ENCODE measurements around the gene RAB40C.
A peak's percentile ranks its signal among the peaks of the same experiment; 100 is the strongest.

The RAB40C gene

GRCh38 chr16:606656-607307, 16.9 kb downstream of the RAB40C start:
- Histone ChIP-seq H3K4ac (ENCODE audit: low read depth, low read length) (no peak overlapping the region), H3K4me1 (ENCODE audit: control insufficient read depth in 1 of 2, insufficient read depth in 2 of 2, low read length in 2 of 2) (no peaks in the 10 kb centered on the region), H3K27ac (ENCODE audit: low read depth, low read length) (no peak overlapping the region), H3K27me3 (ENCODE audit: insufficient read depth, low read length) (no peaks in the 10 kb centered on the region), H3K79me1 (ENCODE audit: low read length) (no peaks in the 10 kb centered on the region), H2BK5ac (ENCODE audit: low read depth, low read length, poor library complexity) (no peak overlapping the region), H2AFZ (ENCODE audit: insufficient read depth, low read length, poor library complexity) (no peak overlapping the region), H3K36me3 (ENCODE audit: control insufficient read depth in 1 of 2, insufficient read depth in 2 of 2, low read length in 2 of 2) (no peaks in the 10 kb centered on the region), H3K18ac (ENCODE audit: low read length) (no peak overlapping the region), H3K9ac (ENCODE audit: low read length) (no peak overlapping the region), H2AK5ac (ENCODE audit: low read length) (no peak overlapping the region), H3K4me3 (ENCODE audit: low read depth, low read length) (no peak overlapping the region), H3K4me2 (ENCODE audit: low read length) (no peak overlapping the region), H3K14ac (ENCODE audit: low read length) (no peak overlapping the region), H3K23ac (ENCODE audit: low read length) (no peak overlapping the region), H2BK12ac (ENCODE audit: low read length) (no peak overlapping the region), H3K9me3 (ENCODE audit: insufficient read depth, low read depth, low read length) (peaks cover 6% of the 10 kb centered on the region), H3K79me2 (ENCODE audit: control insufficient read depth, insufficient read depth, low read length, poor library complexity) (no peaks in the 10 kb centered on the region), H4K8ac (ENCODE audit: low read depth, low read length) (no peak overlapping the region), H2BK120ac (ENCODE audit: insufficient read depth, low read length, poor library complexity) (no peak overlapping the region), H4K91ac (ENCODE audit: low read depth, low read length) (no peak overlapping the region), H4K12ac (ENCODE audit: low read depth, low read length) (no peak overlapping the region)
- no peak for DNase-seq
- no CpG with 5 or more reads among the region's 22 CpGs for WGBS (ENCODE audit: extremely low coverage, insufficient coverage, insufficient read length)

- Histone ChIP-seq H2AFZ (ENCODE audit: insufficient read depth, low read length, poor library complexity) (no peak overlapping the region), H3K79me2 (ENCODE audit: control insufficient read depth, insufficient read depth, low read length, poor library complexity) (no peaks in the 10 kb centered on the region), H3K79me1 (ENCODE audit: low read length) (no peaks in the 10 kb centered on the region), H3K27me3 (ENCODE audit: insufficient read depth, low read length) (no peaks in the 10 kb centered on the region), H4K91ac (ENCODE audit: low read depth, low read length) (no peak overlapping the region), H4K8ac (ENCODE audit: low read depth, low read length) (no peak overlapping the region), H3K4me2 (ENCODE audit: low read length) (no peak overlapping the region), H3K27ac (ENCODE audit: low read depth, low read length) (no peak overlapping the region), H3K18ac (ENCODE audit: low read length) (peak overlapping the region; percentile 48), H3K9me3 (ENCODE audit: insufficient read depth, low read depth, low read length) (peaks cover 6% of the 10 kb centered on the region), H3K4ac (ENCODE audit: low read depth, low read length) (no peak overlapping the region), H3K4me1 (ENCODE audit: control insufficient read depth in 1 of 2, insufficient read depth in 2 of 2, low read length in 2 of 2) (no peaks in the 10 kb centered on the region), H3K23ac (ENCODE audit: low read length) (no peak overlapping the region), H2BK120ac (ENCODE audit: insufficient read depth, low read length, poor library complexity) (no peak overlapping the region), H3K14ac (ENCODE audit: low read length) (no peak overlapping the region), H2BK5ac (ENCODE audit: low read depth, low read length, poor library complexity) (no peak overlapping the region), H4K12ac (ENCODE audit: low read depth, low read length) (no peak overlapping the region), H3K4me3 (ENCODE audit: low read depth, low read length) (no peak overlapping the region), H3K9ac (ENCODE audit: low read length) (no peak overlapping the region), H2BK12ac (ENCODE audit: low read length) (no peak overlapping the region), H3K36me3 (ENCODE audit: control insufficient read depth in 1 of 2, insufficient read depth in 2 of 2, low read length in 2 of 2) (no peaks in the 10 kb centered on the region), H2AK5ac (ENCODE audit: low read length) (no peak overlapping the region)
- no peak for DNase-seq
- WGBS (ENCODE audit: extremely low coverage, insufficient coverage, insufficient read length) = no CpG with 5 or more reads among the region's 10 CpGs
These were observed 18.2 kb downstream of the RAB40C start for GRCh38 chr16:608019-608418.

GRCh38 chr16:609316-609715, 19.4 kb downstream of the RAB40C start:
- H2AK5ac ChIP-seq (ENCODE audit: low read length) = no peak overlapping the region
- H3K9ac ChIP-seq (ENCODE audit: low read length) = no peak overlapping the region
- no peak overlapping the region for H3K4me3 ChIP-seq (ENCODE audit: low read depth, low read length)
- no peak overlapping the region for H3K4me2 ChIP-seq (ENCODE audit: low read length)
- no peak overlapping the region for H2BK120ac ChIP-seq (ENCODE audit: insufficient read depth, low read length, poor library complexity)
- no peak overlapping the region for H2BK5ac ChIP-seq (ENCODE audit: low read depth, low read length, poor library complexity)
- H4K91ac ChIP-seq (ENCODE audit: low read depth, low read length) = no peak overlapping the region
- no peak for DNase-seq
- H3K18ac ChIP-seq (ENCODE audit: low read length) = no peak overlapping the region
- no peaks in the 10 kb centered on the region for H3K4me1 ChIP-seq (ENCODE audit: control insufficient read depth in 1 of 2, insufficient read depth in 2 of 2, low read length in 2 of 2)
- no peak overlapping the region for H3K4ac ChIP-seq (ENCODE audit: low read depth, low read length)
- H2BK12ac ChIP-seq (ENCODE audit: low read length) = no peak overlapping the region
- H3K27me3 ChIP-seq (ENCODE audit: insufficient read depth, low read length) = no peaks in the 10 kb centered on the region
- H4K12ac ChIP-seq (ENCODE audit: low read depth, low read length) = no peak overlapping the region
- H3K14ac ChIP-seq (ENCODE audit: low read length) = no peak overlapping the region
- H3K9me3 ChIP-seq (ENCODE audit: insufficient read depth, low read depth, low read length) = peaks cover 11% of the 10 kb centered on the region
- no peak overlapping the region for H4K8ac ChIP-seq (ENCODE audit: low read depth, low read length)
- no peak overlapping the region for H3K23ac ChIP-seq (ENCODE audit: low read length)
- no peak overlapping the region for H3K27ac ChIP-seq (ENCODE audit: low read depth, low read length)
- H3K79me2 ChIP-seq (ENCODE audit: control insufficient read depth, insufficient read depth, low read length, poor library complexity) = no peaks in the 10 kb centered on the region
- no CpG with 5 or more reads among the region's 13 CpGs for WGBS (ENCODE audit: extremely low coverage, insufficient coverage, insufficient read length)
- peaks cover 3 to 4% of the 10 kb centered on the region in 2 experiments for H3K36me3 ChIP-seq (ENCODE audit: control insufficient read depth in 1 of 2, insufficient read depth in 2 of 2, low read length in 2 of 2)
- H2AFZ ChIP-seq (ENCODE audit: insufficient read depth, low read length, poor library complexity) = no peak overlapping the region
- no peaks in the 10 kb centered on the region for H3K79me1 ChIP-seq (ENCODE audit: low read length)

GRCh38 chr16:609984-610383, 20.1 kb downstream of the RAB40C start:
- Histone ChIP-seq H2BK5ac (ENCODE audit: low read depth, low read length, poor library complexity) (no peak overlapping the region), H3K4me1 (ENCODE audit: control insufficient read depth in 1 of 2, insufficient read depth in 2 of 2, low read length in 2 of 2) (no peaks in the 10 kb centered on the region), H2AK5ac (ENCODE audit: low read length) (no peak overlapping the region), H3K79me1 (ENCODE audit: low read length) (no peaks in the 10 kb centered on the region), H3K36me3 (ENCODE audit: control insufficient read depth in 1 of 2, insufficient read depth in 2 of 2, low read length in 2 of 2) (peaks cover 4 to 5% of the 10 kb centered on the region in 2 experiments), H3K27ac (ENCODE audit: low read depth, low read length) (no peak overlapping the region), H3K9me3 (ENCODE audit: insufficient read depth, low read depth, low read length) (peaks cover 11% of the 10 kb centered on the region), H3K14ac (ENCODE audit: low read length) (no peak overlapping the region), H3K23ac (ENCODE audit: low read length) (no peak overlapping the region), H2BK120ac (ENCODE audit: insufficient read depth, low read length, poor library complexity) (no peak overlapping the region), H3K27me3 (ENCODE audit: insufficient read depth, low read length) (no peaks in the 10 kb centered on the region), H3K4me2 (ENCODE audit: low read length) (no peak overlapping the region), H3K9ac (ENCODE audit: low read length) (no peak overlapping the region), H2AFZ (ENCODE audit: insufficient read depth, low read length, poor library complexity) (no peak overlapping the region), H4K91ac (ENCODE audit: low read depth, low read length) (no peak overlapping the region), H3K4me3 (ENCODE audit: low read depth, low read length) (no peak overlapping the region), H3K18ac (ENCODE audit: low read length) (no peak overlapping the region), H2BK12ac (ENCODE audit: low read length) (no peak overlapping the region), H4K12ac (ENCODE audit: low read depth, low read length) (no peak overlapping the region), H4K8ac (ENCODE audit: low read depth, low read length) (no peak overlapping the region), H3K4ac (ENCODE audit: low read depth, low read length) (no peak overlapping the region), H3K79me2 (ENCODE audit: control insufficient read depth, insufficient read depth, low read length, poor library complexity) (no peaks in the 10 kb centered on the region)
- DNase-seq = no peak
- no CpG with 5 or more reads among the region's 14 CpGs for WGBS (ENCODE audit: extremely low coverage, insufficient coverage, insufficient read length)
